Activated T-cell treated with anti-CD3 and anti-CD28 coated beads, Interleukin-2, amount 50 U/mL, for 4 hours (primary cell): ENCODE results near the gene NES. TPM values are rescaled to one million over a fixed set of nuclear protein-coding genes. Genes with fewer than 3 reads are reported as not detected.
A peak's percentile ranks its signal among the peaks of the same experiment; 100 is the strongest.

Experiments
- ATAC-seq, 2 donors: fragments of 200-7000 bp; cut with Tn5 transposase; one replicate each; pipeline ENCODE4 v1.10.0; 2021
- DNase-seq: peaks from one replicate; pipeline ENCODE4 v3.0.0-alpha.2; 2020
- H3K27me3 Mint-ChIP-seq: one replicate; pipeline ENCODE4 v1.8.0; 2021; ENCODE audit warnings: low read depth, mixed read lengths
- H3K36me3 Mint-ChIP-seq: one replicate; pipeline ENCODE4 v1.8.0; 2022; ENCODE audit warnings: mixed read lengths; ENCODE audit not compliant: insufficient read depth
- H3K4me1 Mint-ChIP-seq: one replicate; pipeline ENCODE4 v1.8.0; 2021; ENCODE audit warnings: low read depth, mixed read lengths
- H3K4me3 Mint-ChIP-seq: one replicate; pipeline ENCODE4 v1.8.0; 2021; ENCODE audit warnings: mild to moderate bottlenecking, moderate library complexity, mixed read lengths
- H3K9me3 Mint-ChIP-seq: one replicate; pipeline ENCODE4 v1.8.0; 2021; ENCODE audit warnings: mixed read lengths
- total RNA-seq, 3 donors: library from RNA; stranded (reverse); gene quantifications; one replicate each; pipeline ENCODE4 v1.2.1, GENCODE V29; 2021

Gene NES
- total RNA-seq, 3 donors from 2014 or later = 0.05 to 0.13 (median 0.05) TPM

- Mint-ChIP-seq H3K4me1 (peaks cover 2% of the 10 kb centered on the region), H3K27me3 (peaks cover 3% of the 10 kb centered on the region), H3K9me3 (no peaks in the 10 kb centered on the region), H3K36me3 (no peaks in the 10 kb centered on the region), H3K4me3 (no peak overlapping the region)
- no peak for DNase-seq
- no peak for ATAC-seq
Measured at GRCh38 chr1:156666862-156667609, 10.2 kb downstream of the NES start.

GRCh38 chr1:156665539-156665938, 11.7 kb downstream of the NES start:
- Mint-ChIP-seq H3K9me3 (no peaks in the 10 kb centered on the region), H3K36me3 (no peaks in the 10 kb centered on the region), H3K4me3 (no peak overlapping the region), H3K27me3 (no peaks in the 10 kb centered on the region), H3K4me1 (peaks cover 13% of the 10 kb centered on the region)
- DNase-seq = no peak
- no peak for ATAC-seq

- peaks cover 19% of the 10 kb centered on the region for H3K4me1 Mint-ChIP-seq
- DNase-seq (no peak), ATAC-seq (no peak)
- H3K36me3 Mint-ChIP-seq = no peaks in the 10 kb centered on the region
- H3K4me3 Mint-ChIP-seq = no peak overlapping the region
- no peaks in the 10 kb centered on the region for H3K27me3 Mint-ChIP-seq
- no peaks in the 10 kb centered on the region for H3K9me3 Mint-ChIP-seq
Measured at GRCh38 chr1:156664767-156665411, 12.3 kb downstream of the NES start.

GRCh38 chr1:156664046-156664766, 13.0 kb downstream of the NES start:
- ATAC-seq (no peak), DNase-seq (no peak)
- Mint-ChIP-seq H3K4me1 (peaks cover 26% of the 10 kb centered on the region), H3K4me3 (no peak overlapping the region), H3K27me3 (no peaks in the 10 kb centered on the region), H3K9me3 (no peaks in the 10 kb centered on the region), H3K36me3 (no peaks in the 10 kb centered on the region)

GRCh38 chr1:156663178-156663577, 14.0 kb downstream of the NES start:
- DNase-seq = no peak
- Mint-ChIP-seq H3K27me3 (peaks cover 1% of the 10 kb centered on the region), H3K4me1 (peaks cover 33% of the 10 kb centered on the region), H3K9me3 (no peaks in the 10 kb centered on the region), H3K36me3 (no peaks in the 10 kb centered on the region), H3K4me3 (no peak overlapping the region)
- ATAC-seq = no peak

GRCh38 chr1:156662800-156663055, 14.5 kb downstream of the NES start:
- H3K9me3 Mint-ChIP-seq = no peaks in the 10 kb centered on the region
- no peak for DNase-seq
- ATAC-seq = no peak
- peaks cover 34% of the 10 kb centered on the region for H3K4me1 Mint-ChIP-seq
- no peaks in the 10 kb centered on the region for H3K36me3 Mint-ChIP-seq
- H3K27me3 Mint-ChIP-seq = peaks cover 1% of the 10 kb centered on the region
- H3K4me3 Mint-ChIP-seq = no peak overlapping the region

- no peak for ATAC-seq
- H3K4me1 Mint-ChIP-seq = peaks cover 39% of the 10 kb centered on the region
Measured at GRCh38 chr1:156662005-156662799, 15.0 kb downstream of the NES start.

GRCh38 chr1:156660752-156661112, 16.5 kb downstream of the NES start:
- Mint-ChIP-seq H3K4me1 (peaks cover 49% of the 10 kb centered on the region), H3K4me3 (peak overlapping the region; percentile 49), H3K27me3 (peaks cover 20% of the 10 kb centered on the region), H3K9me3 (no peaks in the 10 kb centered on the region), H3K36me3 (no peaks in the 10 kb centered on the region)
- ATAC-seq = peak in 1 of 2 donors; percentile 4
- DNase-seq = no peak

More at GRCh38 chr1:156662005-156662799, 15.0 kb downstream of the NES start:
- Mint-ChIP-seq H3K4me3 (no peak overlapping the region), H3K36me3 (no peaks in the 10 kb centered on the region), H3K27me3 (peaks cover 5% of the 10 kb centered on the region), H3K9me3 (no peaks in the 10 kb centered on the region)
- no peak for DNase-seq

GRCh38 chr1:156659988-156660751, 17.0 kb downstream of the NES start:
- H3K4me1 Mint-ChIP-seq = peaks cover 49% of the 10 kb centered on the region
- peak; percentile 87 for DNase-seq
- ATAC-seq = peak; percentile 81 to 89

GRCh38 chr1:156659661-156659987, 17.6 kb downstream of the NES start:
- Mint-ChIP-seq H3K4me1 (peaks cover 49% of the 10 kb centered on the region), H3K27me3 (peaks cover 30% of the 10 kb centered on the region), H3K9me3 (no peaks in the 10 kb centered on the region), H3K36me3 (no peaks in the 10 kb centered on the region), H3K4me3 (peak overlapping the region; percentile 14)
- DNase-seq = no peak
- ATAC-seq = no peak

More at GRCh38 chr1:156659988-156660751, 17.0 kb downstream of the NES start:
- Mint-ChIP-seq H3K27me3 (peaks cover 26% of the 10 kb centered on the region), H3K9me3 (no peaks in the 10 kb centered on the region), H3K4me3 (peak overlapping the region; percentile 16), H3K36me3 (no peaks in the 10 kb centered on the region)

- ATAC-seq = no peak
- peaks cover 49% of the 10 kb centered on the region for H3K4me1 Mint-ChIP-seq
Measured at GRCh38 chr1:156658945-156659574, 18.1 kb downstream of the NES start.

GRCh38 chr1:156658496-156658895, 18.7 kb downstream of the NES start:
- peaks cover 41% of the 10 kb centered on the region for H3K27me3 Mint-ChIP-seq
- no peak for DNase-seq
- H3K4me1 Mint-ChIP-seq = peaks cover 49% of the 10 kb centered on the region
- no peak for ATAC-seq
- H3K4me3 Mint-ChIP-seq = no peak overlapping the region
- no peaks in the 10 kb centered on the region for H3K9me3 Mint-ChIP-seq
- no peaks in the 10 kb centered on the region for H3K36me3 Mint-ChIP-seq

More at GRCh38 chr1:156658945-156659574, 18.1 kb downstream of the NES start:
- DNase-seq = no peak
- Mint-ChIP-seq H3K36me3 (no peaks in the 10 kb centered on the region), H3K4me3 (no peak overlapping the region), H3K9me3 (no peaks in the 10 kb centered on the region), H3K27me3 (peaks cover 35% of the 10 kb centered on the region)

GRCh38 chr1:156657741-156658319, 19.4 kb downstream of the NES start:
- DNase-seq = no peak
- Mint-ChIP-seq H3K4me1 (peaks cover 49% of the 10 kb centered on the region), H3K27me3 (peaks cover 48% of the 10 kb centered on the region), H3K9me3 (no peaks in the 10 kb centered on the region), H3K4me3 (peak overlapping the region; percentile 79), H3K36me3 (no peaks in the 10 kb centered on the region)
- no peak for ATAC-seq
